Activated CD4-positive, CD25-positive, alpha-beta regulatory T cell treated with anti-CD3 and anti-CD28 coated beads, Interleukin-2, amount 50 U/mL, for 72 hours (primary cell): ENCODE measurements around the gene IGFL1.
"Not testable (repeated sequence)": the region's sequence is repeated elsewhere in the genome, so short reads cannot be mapped to it uniquely, and the experiment has no call there.

Experiments used
- DNase-seq: peaks from one replicate; pipeline ENCODE4 v3.0.0; 2021

IGFL1 gene

GRCh38 chr19:46229442-46229841, at the start of gene IGFL1:
TSS of gene IGFL1 (plus strand) at chr19:46229742. CDS start at chr19:46229775, 33 bp downstream.
- DNase-seq, result no peak

DNA sequence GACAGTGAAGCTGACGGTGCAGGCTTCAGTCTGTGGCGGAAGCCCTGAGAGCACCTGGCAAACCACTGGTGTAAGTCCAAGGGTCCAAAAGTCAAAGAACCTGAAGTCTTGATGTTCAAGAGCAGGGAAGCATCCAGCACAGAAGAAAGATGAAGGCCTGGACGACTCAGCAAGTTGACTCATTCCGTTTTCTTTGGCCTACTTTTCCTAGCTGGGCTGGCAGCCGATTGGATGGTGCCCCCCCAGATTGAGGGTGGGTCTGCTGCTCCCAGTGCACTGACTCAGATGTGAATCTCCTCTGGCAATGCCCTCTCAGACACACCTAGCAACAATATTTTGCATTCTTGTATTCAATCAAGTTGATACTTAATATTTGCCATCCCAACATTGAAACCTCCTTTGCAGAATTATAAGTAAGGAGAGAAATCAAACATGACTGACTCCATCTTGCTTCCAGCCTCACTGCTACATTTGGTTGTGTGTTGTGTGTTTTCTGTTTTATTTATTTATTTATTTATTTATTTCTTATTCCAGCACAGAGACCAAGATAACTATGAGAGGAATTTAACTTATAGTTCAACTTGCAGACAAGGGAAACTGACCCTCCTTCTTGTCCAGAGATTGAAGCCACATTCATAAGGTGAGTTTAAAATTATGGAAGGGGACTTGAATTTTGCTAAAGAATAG, 48.7 kb upstream of the IGFL1 start:
- DNase-seq, result no peak

- no peak for DNase-seq
Measured at GRCh38 chr19:46181388-46181779, 48.2 kb upstream of the IGFL1 start.

DNA sequence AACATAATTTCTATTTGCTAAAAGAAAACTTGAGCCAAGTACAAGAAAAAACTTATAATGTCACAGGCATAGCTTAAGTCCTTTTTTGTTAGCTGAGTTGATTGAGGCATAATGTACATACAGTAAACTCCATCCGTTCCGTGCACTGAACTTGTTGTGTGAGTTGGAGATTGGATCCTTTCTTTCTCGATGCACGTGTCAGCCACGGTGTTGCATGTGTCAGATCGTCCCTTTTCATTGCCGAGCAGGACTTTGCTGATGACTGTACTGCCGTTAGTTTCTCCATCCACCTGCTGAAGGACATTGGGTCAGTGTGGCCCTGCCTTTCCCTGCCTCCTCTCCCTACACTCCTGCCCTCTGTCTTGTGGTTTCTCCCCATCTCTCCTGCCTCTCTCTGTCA, 47.1 kb upstream of the IGFL1 start:
- DNase-seq, result no peak

DNA sequence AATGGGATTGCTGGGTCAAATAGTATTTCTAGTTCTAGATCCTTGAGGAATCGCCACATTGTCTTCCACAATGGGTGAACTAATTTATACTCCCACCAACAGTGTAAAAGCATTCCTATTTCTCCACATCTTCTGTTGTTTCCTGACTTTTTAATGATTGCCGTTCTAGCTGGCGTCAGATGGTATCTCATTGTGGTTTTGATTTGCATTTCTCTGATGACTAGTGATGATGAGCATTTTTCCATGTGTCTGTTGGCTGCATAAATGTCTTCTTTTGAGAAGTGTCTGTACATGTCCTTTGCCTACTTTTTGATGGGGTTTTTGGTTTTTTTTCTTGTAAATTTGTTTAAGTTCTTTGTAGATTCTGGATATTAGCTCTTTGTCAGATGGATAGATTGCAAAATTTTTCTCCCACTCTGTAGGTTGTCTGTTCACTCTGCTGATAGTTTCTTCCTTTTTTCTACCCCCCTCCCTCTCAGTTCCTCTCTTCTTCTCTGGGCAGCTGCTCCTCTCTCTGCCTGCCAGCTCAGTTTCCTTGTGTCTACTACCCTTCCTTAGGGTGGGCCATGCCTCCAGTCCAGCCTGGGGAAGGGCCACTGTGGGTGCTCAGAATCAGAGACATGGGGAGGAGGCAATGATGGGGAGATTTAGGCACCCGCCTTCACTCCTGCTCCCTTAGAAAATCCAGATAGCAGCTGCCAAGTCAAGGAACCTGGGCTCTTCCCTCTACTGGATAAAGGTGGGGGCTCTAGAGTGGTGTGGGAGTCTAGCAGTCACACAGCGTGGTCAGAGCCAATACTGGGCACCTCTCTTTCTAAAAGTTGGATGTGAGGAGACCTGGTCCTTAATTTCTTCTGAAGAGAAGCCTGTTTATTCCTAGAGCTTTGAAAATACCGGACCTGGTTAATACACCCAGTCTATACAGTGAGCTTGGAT, 44.5 kb upstream of the IGFL1 start:
- DNase-seq, result not testable (repeated sequence)

- no peak for DNase-seq
Measured at GRCh38 chr19:46186101-46186716, 43.3 kb upstream of the IGFL1 start.

DNA sequence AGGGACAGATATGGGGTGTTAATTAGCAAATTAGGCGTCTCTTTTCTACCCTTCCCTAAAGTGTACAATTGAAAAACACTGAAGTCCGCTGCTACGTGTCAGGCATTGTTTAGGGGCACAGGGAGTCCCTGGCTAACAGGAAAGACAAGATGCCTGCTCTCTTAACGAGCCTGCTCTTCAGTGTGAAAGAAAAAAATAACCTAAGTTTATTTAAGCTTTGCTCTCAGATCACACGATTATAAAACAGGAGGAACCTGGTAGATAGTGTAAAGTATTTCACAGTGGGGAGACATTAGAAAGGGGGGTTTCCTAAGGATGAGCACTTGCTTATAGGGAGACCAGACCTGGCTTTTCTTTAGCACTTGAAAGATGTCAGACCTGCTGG, 42.8 kb upstream of the IGFL1 start:
- no peak for DNase-seq

- DNase-seq, result no peak
Measured at GRCh38 chr19:46189971-46190888, 39.3 kb upstream of the IGFL1 start.

GRCh38 chr19:46191356-46191755, 38.2 kb upstream of the IGFL1 start:
- no peak for DNase-seq

DNA sequence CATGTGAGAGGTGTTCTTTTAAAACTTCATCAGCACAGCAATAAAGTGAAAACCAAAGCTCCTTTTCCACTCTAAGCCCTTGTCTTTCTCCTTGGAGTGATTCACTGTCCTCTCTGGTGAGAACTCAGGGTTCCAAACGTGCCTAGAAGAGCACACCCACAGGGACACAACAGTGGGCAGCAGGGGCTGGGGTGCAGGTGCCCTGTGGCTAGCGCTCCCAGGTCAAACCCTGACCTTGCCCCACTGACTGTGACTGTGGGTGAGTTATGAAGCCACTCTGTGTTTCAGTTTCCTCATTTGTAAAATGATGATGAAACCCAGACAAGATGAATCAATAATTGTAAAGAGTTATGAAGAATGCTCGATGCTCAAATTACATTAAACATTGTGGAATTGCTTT, 37.6 kb upstream of the IGFL1 start:
- DNase-seq, result no peak

GRCh38 chr19:46192626-46192991, 36.9 kb upstream of the IGFL1 start:
- DNase-seq, result not testable (repeated sequence)

DNA sequence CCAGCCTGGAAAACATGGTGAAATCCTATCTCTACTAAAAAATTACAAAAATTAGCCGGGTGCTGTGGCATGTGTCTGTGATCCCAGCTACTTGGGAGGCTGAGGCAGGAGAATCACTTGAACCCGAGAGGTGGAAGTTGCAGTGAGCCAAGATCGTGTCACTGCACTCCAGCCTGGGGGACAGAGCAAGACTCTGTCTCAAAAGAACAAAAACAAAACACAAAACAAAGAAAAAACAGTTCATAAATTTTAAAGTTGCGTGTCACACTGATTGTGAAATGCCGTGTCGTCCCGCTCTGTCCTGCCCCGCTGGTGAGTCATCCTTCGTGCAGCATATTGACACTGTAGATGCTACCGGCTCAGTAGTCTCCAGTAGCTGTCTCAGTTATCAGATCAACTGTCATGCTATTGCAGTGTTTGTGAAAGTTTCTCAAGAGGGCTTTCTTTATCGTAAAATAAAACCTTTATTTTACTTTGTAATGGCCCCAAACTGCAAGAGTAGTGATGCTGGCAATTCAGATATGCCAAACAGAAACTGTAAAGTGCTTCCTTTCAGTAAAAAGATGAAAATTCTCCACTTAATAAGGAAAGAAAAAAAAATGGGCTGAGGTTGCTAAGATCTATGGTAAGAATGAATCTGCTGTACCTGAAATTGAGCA, 36.4 kb upstream of the IGFL1 start:
- no peak for DNase-seq

GRCh38 chr19:46193678-46194077, 35.9 kb upstream of the IGFL1 start:
- DNase-seq, result no peak

DNA sequence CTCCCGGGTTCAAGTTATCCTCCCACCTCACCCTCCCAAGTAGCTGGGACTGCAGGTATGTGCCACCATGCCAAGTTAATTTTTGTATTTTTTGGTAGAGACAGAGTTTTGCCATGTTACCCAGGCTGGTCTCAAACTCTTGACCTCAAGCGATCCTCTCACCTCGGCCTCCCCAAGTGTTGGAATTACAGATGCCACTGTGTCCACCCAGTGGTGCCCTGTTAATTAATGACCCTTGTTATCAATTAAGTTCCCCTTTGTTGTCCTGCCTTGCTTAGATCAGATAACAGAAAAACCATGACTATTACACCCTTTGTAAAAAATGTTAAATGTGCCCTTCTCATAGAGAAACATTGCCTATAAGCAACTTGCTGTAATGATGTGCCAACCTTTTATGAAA, 34.4 kb upstream of the IGFL1 start:
- no peak for DNase-seq

DNA sequence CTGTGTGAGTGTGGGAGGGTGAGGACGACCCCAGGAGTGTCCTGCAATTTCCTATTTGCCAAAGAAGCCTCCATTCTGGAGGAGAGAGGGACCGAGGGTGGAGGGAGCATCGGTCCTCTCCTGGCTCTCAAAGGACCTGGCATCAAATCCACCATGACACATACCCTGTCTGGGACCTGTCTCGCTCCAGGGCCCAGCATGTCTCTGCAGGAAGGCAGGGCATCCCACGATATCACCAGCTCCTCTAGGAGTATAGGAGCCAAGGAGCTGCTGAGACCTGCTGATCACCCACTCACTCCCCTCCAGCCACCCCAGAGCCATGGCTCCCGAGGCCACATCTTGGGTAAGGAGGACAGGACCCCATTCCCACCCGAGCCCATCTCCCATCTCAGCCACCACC, 33.6 kb upstream of the IGFL1 start:
- not testable (repeated sequence) for DNase-seq

- DNase-seq, result no peak
Measured at GRCh38 chr19:46196410-46197124, 33.0 kb upstream of the IGFL1 start.

- no peak for DNase-seq
Measured at GRCh38 chr19:46197314-46198070, 32.0 kb upstream of the IGFL1 start.

DNA sequence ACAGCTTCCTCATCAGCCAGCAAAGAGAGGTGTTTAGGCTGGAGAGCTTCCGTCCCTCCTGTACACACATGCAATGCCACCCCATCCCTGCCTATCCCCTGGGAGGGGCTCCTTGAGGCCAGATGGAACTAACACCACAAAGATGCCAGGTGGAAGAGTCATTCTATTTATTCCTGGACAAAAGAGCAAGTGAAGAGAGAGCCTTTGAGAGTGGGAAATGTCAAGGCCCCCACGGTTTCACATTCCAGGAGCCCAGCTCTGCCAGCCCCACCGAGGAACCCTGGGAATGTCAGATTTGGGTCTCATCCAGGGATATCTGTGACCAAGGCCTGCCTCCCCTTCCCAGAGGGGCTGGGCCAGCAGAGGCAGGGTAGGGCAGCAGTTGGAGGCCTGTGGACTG, 30.8 kb upstream of the IGFL1 start:
- DNase-seq, result no peak

GRCh38 chr19:46201454-46202310, 27.9 kb upstream of the IGFL1 start:
- DNase-seq, result no peak

- DNase-seq, result no peak
Measured at GRCh38 chr19:46202426-46202825, 27.1 kb upstream of the IGFL1 start.
